Omental fat pad (tissue), 4 donors: ENCODE results near the gene CAMSAP1. TPM values are rescaled to one million over a fixed set of nuclear protein-coding genes. Genes with fewer than 3 reads are reported as not detected.

Source experiments
- ATAC-seq: fragments of 150-250 bp; one replicate; pipeline ENCODE4 v1.9.1; 2016; ENCODE audit warnings: mild to moderate bottlenecking, moderate library complexity; ENCODE audit not compliant: low FRiP score
- DNase-seq: peaks from one replicate; pipeline ENCODE4 v3.0.0-alpha.2; 2019; ENCODE audit warnings: low spot score
- CTCF ChIP-seq, 3 donors: fragments of 450-650 bp; IDR thresholded peaks; one replicate each; pipeline ENCODE4 v1.5.1; 2016 to 2017; ENCODE audit warnings: antibody characterized with exemption in 3 of 3, mild to moderate bottlenecking in 3 of 3, moderate library complexity in 2 of 3
- total RNA-seq, 4 donors: library from RNA; depleted of rRNA; stranded (reverse); fragments of >200 nt; gene quantifications; one replicate each; pipeline ENCODE4 v1.1.0, GENCODE V29; 2016

CAMSAP1 gene
- total RNA-seq, 4 donors from 2014 or later, result 22.3 to 52.5 (median 33.2) TPM

- ATAC-seq (no peak), DNase-seq (no peak)
- no peak for TF ChIP-seq CTCF (IDR thresholded peaks at IDR 0.05)
These were observed 136.6 kb downstream of the CAMSAP1 start for GRCh38 chr9:135770771-135771170.

GRCh38 chr9:135770203-135770535 lies 137.2 kb downstream of the CAMSAP1 start:
- DNase-seq (no peak), ATAC-seq (no peak)
- TF ChIP-seq CTCF (IDR thresholded peaks at IDR 0.05), result no peak

GRCh38 chr9:135769489-135770202 lies 137.7 kb downstream of the CAMSAP1 start:
- no peak for TF ChIP-seq CTCF (IDR thresholded peaks at IDR 0.05)
- ATAC-seq (no peak), DNase-seq (no peak)

- DNase-seq, result no peak
- ATAC-seq, result no peak
- no peak for TF ChIP-seq CTCF (IDR thresholded peaks at IDR 0.05)
These were observed 138.7 kb downstream of the CAMSAP1 start for GRCh38 chr9:135768516-135769218.

- TF ChIP-seq CTCF (IDR thresholded peaks at IDR 0.05), result no peak
- DNase-seq (no peak), ATAC-seq (no peak)
These were observed 140.6 kb downstream of the CAMSAP1 start for GRCh38 chr9:135766707-135767106.

- ATAC-seq, result no peak
- DNase-seq, result no peak
- TF ChIP-seq CTCF (IDR thresholded peaks at IDR 0.05), result no peak
These were observed 141.1 kb downstream of the CAMSAP1 start for GRCh38 chr9:135766251-135766650.

GRCh38 chr9:135765416-135765815 lies 141.9 kb downstream of the CAMSAP1 start:
- DNase-seq (no peak), ATAC-seq (no peak)
- TF ChIP-seq CTCF (IDR thresholded peaks at IDR 0.05), result no peak
